ENCODE data around the gene SLC29A2.

Gene SLC29A2

GRCh38 chr11:66329165-66329673, 42.3 kb downstream of the SLC29A2 start:
- Histone ChIP-seq H3K36me3 (ENCODE audit: control insufficient read depth, insufficient read depth, low read length) (no peaks in the 10 kb centered on the region), H3K4me1 (ENCODE audit: control insufficient read depth, insufficient read depth, low read length) (peaks cover 11% of the 10 kb centered on the region), H3K9ac (ENCODE audit: low read depth, low read length) (no peak overlapping the region), H3K27me3 (ENCODE audit: control insufficient read depth, insufficient read depth, low read length) (peaks cover 7% of the 10 kb centered on the region; the same call in 1 of the 2 replicates), H3K9me3 (ENCODE audit: control insufficient read depth, insufficient read depth, low read length) (no peaks in the 10 kb centered on the region), H3K27ac (ENCODE audit: low read depth, low read length) (no peak overlapping the region), H3K4me3 (ENCODE audit: low read depth, low read length) (no peak overlapping the region)

- peak overlapping the region; percentile 18; the same call in 1 of the 2 replicates for H3K9ac ChIP-seq (ENCODE audit: low read depth, low read length)
Observed at GRCh38 chr11:66328302-66329144, 43.0 kb downstream of the SLC29A2 start.

GRCh38 chr11:66328031-66328301, 43.6 kb downstream of the SLC29A2 start:
- Histone ChIP-seq H3K9ac (ENCODE audit: low read depth, low read length) (no peak overlapping the region), H3K27ac (ENCODE audit: low read depth, low read length) (no peak overlapping the region), H3K27me3 (ENCODE audit: control insufficient read depth, insufficient read depth, low read length) (peaks cover 7% of the 10 kb centered on the region; the same call in 1 of the 2 replicates), H3K9me3 (ENCODE audit: control insufficient read depth, insufficient read depth, low read length) (no peaks in the 10 kb centered on the region), H3K4me1 (ENCODE audit: control insufficient read depth, insufficient read depth, low read length) (peaks cover 11% of the 10 kb centered on the region), H3K36me3 (ENCODE audit: control insufficient read depth, insufficient read depth, low read length) (no peaks in the 10 kb centered on the region), H3K4me3 (ENCODE audit: low read depth, low read length) (no peak overlapping the region)

More at GRCh38 chr11:66328302-66329144, 43.0 kb downstream of the SLC29A2 start:
- H3K36me3 ChIP-seq (ENCODE audit: control insufficient read depth, insufficient read depth, low read length) = no peaks in the 10 kb centered on the region
- peaks cover 7% of the 10 kb centered on the region; the same call in 1 of the 2 replicates for H3K27me3 ChIP-seq (ENCODE audit: control insufficient read depth, insufficient read depth, low read length)
- H3K4me3 ChIP-seq (ENCODE audit: low read depth, low read length) = peak overlapping the region; percentile 38
- peaks cover 11% of the 10 kb centered on the region for H3K4me1 ChIP-seq (ENCODE audit: control insufficient read depth, insufficient read depth, low read length)
- peak overlapping the region; percentile 23 for H3K27ac ChIP-seq (ENCODE audit: low read depth, low read length)
- no peaks in the 10 kb centered on the region for H3K9me3 ChIP-seq (ENCODE audit: control insufficient read depth, insufficient read depth, low read length)

- Histone ChIP-seq H3K4me1 (ENCODE audit: control insufficient read depth, insufficient read depth, low read length) (peaks cover 11% of the 10 kb centered on the region), H3K27me3 (ENCODE audit: control insufficient read depth, insufficient read depth, low read length) (peaks cover 7% of the 10 kb centered on the region; the same call in 1 of the 2 replicates), H3K27ac (ENCODE audit: low read depth, low read length) (no peak overlapping the region), H3K4me3 (ENCODE audit: low read depth, low read length) (no peak overlapping the region), H3K9ac (ENCODE audit: low read depth, low read length) (no peak overlapping the region), H3K36me3 (ENCODE audit: control insufficient read depth, insufficient read depth, low read length) (no peaks in the 10 kb centered on the region), H3K9me3 (ENCODE audit: control insufficient read depth, insufficient read depth, low read length) (no peaks in the 10 kb centered on the region)
Observed at GRCh38 chr11:66327171-66328030, 44.2 kb downstream of the SLC29A2 start.

- no peak overlapping the region for H3K27ac ChIP-seq (ENCODE audit: low read depth, low read length)
- no peak overlapping the region for H3K4me3 ChIP-seq (ENCODE audit: low read depth, low read length)
- no peak overlapping the region for H3K9ac ChIP-seq (ENCODE audit: low read depth, low read length)
- peaks cover 11% of the 10 kb centered on the region for H3K4me1 ChIP-seq (ENCODE audit: control insufficient read depth, insufficient read depth, low read length)
- peaks cover 7% of the 10 kb centered on the region; the same call in 1 of the 2 replicates for H3K27me3 ChIP-seq (ENCODE audit: control insufficient read depth, insufficient read depth, low read length)
- H3K36me3 ChIP-seq (ENCODE audit: control insufficient read depth, insufficient read depth, low read length) = no peaks in the 10 kb centered on the region
- no peaks in the 10 kb centered on the region for H3K9me3 ChIP-seq (ENCODE audit: control insufficient read depth, insufficient read depth, low read length)
Observed at GRCh38 chr11:66326261-66327111, 45.1 kb downstream of the SLC29A2 start.

GRCh38 chr11:66325263-66325671, 46.3 kb downstream of the SLC29A2 start:
- H3K9ac ChIP-seq (ENCODE audit: low read depth, low read length) = no peak overlapping the region
- H3K36me3 ChIP-seq (ENCODE audit: control insufficient read depth, insufficient read depth, low read length) = no peaks in the 10 kb centered on the region
- no peak overlapping the region for H3K27ac ChIP-seq (ENCODE audit: low read depth, low read length)
- H3K9me3 ChIP-seq (ENCODE audit: control insufficient read depth, insufficient read depth, low read length) = no peaks in the 10 kb centered on the region
- H3K4me1 ChIP-seq (ENCODE audit: control insufficient read depth, insufficient read depth, low read length) = peaks cover 11% of the 10 kb centered on the region
- H3K27me3 ChIP-seq (ENCODE audit: control insufficient read depth, insufficient read depth, low read length) = peaks cover 7% of the 10 kb centered on the region; the same call in 1 of the 2 replicates
- H3K4me3 ChIP-seq (ENCODE audit: low read depth, low read length) = no peak overlapping the region

GRCh38 chr11:66324664-66325063, 46.9 kb downstream of the SLC29A2 start:
- peaks cover 11% of the 10 kb centered on the region for H3K4me1 ChIP-seq (ENCODE audit: control insufficient read depth, insufficient read depth, low read length)
- peaks cover 7% of the 10 kb centered on the region; the same call in 1 of the 2 replicates for H3K27me3 ChIP-seq (ENCODE audit: control insufficient read depth, insufficient read depth, low read length)
- no peaks in the 10 kb centered on the region for H3K36me3 ChIP-seq (ENCODE audit: control insufficient read depth, insufficient read depth, low read length)
- H3K9ac ChIP-seq (ENCODE audit: low read depth, low read length) = no peak overlapping the region
- H3K27ac ChIP-seq (ENCODE audit: low read depth, low read length) = no peak overlapping the region
- H3K4me3 ChIP-seq (ENCODE audit: low read depth, low read length) = no peak overlapping the region
- H3K9me3 ChIP-seq (ENCODE audit: control insufficient read depth, insufficient read depth, low read length) = no peaks in the 10 kb centered on the region

- H3K9ac ChIP-seq (ENCODE audit: low read depth, low read length) = no peak overlapping the region
- no peak overlapping the region for H3K4me3 ChIP-seq (ENCODE audit: low read depth, low read length)
- H3K9me3 ChIP-seq (ENCODE audit: control insufficient read depth, insufficient read depth, low read length) = no peaks in the 10 kb centered on the region
- H3K4me1 ChIP-seq (ENCODE audit: control insufficient read depth, insufficient read depth, low read length) = peaks cover 9% of the 10 kb centered on the region
- H3K27ac ChIP-seq (ENCODE audit: low read depth, low read length) = no peak overlapping the region
- peaks cover 7% of the 10 kb centered on the region; the same call in 1 of the 2 replicates for H3K27me3 ChIP-seq (ENCODE audit: control insufficient read depth, insufficient read depth, low read length)
- H3K36me3 ChIP-seq (ENCODE audit: control insufficient read depth, insufficient read depth, low read length) = no peaks in the 10 kb centered on the region
Observed at GRCh38 chr11:66323684-66324083, 47.9 kb downstream of the SLC29A2 start.

- H3K9me3 ChIP-seq (ENCODE audit: control insufficient read depth, insufficient read depth, low read length) = no peaks in the 10 kb centered on the region
- no peak overlapping the region for H3K9ac ChIP-seq (ENCODE audit: low read depth, low read length)
- no peak overlapping the region for H3K27ac ChIP-seq (ENCODE audit: low read depth, low read length)
- peaks cover 13% of the 10 kb centered on the region for H3K4me1 ChIP-seq (ENCODE audit: control insufficient read depth, insufficient read depth, low read length)
- H3K27me3 ChIP-seq (ENCODE audit: control insufficient read depth, insufficient read depth, low read length) = peaks cover 3% of the 10 kb centered on the region; the same call in 1 of the 2 replicates
- H3K36me3 ChIP-seq (ENCODE audit: control insufficient read depth, insufficient read depth, low read length) = no peaks in the 10 kb centered on the region
- no peak overlapping the region for H3K4me3 ChIP-seq (ENCODE audit: low read depth, low read length)
Observed at GRCh38 chr11:66322732-66323427, 48.7 kb downstream of the SLC29A2 start.

- Histone ChIP-seq H3K9ac (ENCODE audit: low read depth, low read length) (no peak overlapping the region), H3K9me3 (ENCODE audit: control insufficient read depth, insufficient read depth, low read length) (no peaks in the 10 kb centered on the region), H3K36me3 (ENCODE audit: control insufficient read depth, insufficient read depth, low read length) (no peaks in the 10 kb centered on the region), H3K27me3 (ENCODE audit: control insufficient read depth, insufficient read depth, low read length) (no peaks in the 10 kb centered on the region), H3K4me3 (ENCODE audit: low read depth, low read length) (no peak overlapping the region), H3K4me1 (ENCODE audit: control insufficient read depth, insufficient read depth, low read length) (peaks cover 18% of the 10 kb centered on the region), H3K27ac (ENCODE audit: low read depth, low read length) (no peak overlapping the region)
Observed at GRCh38 chr11:66321606-66322005, 50.0 kb downstream of the SLC29A2 start.

Measured in HUES48 (cell line).